Right lobe of liver (tissue), 6 donors: Measurements from ENCODE around the gene F8. TPM values are rescaled to one million over a fixed set of nuclear protein-coding genes. Genes with fewer than 3 reads are reported as not detected.

Experiments used
- ATAC-seq, 4 donors: fragments of 200-7000 bp; cut with Tn5 transposase; one replicate each; pipeline ENCODE4 v1.9.1; 2020; ENCODE audit warnings: mild to moderate bottlenecking in 4 of 4, moderate library complexity in 4 of 4
- DNase-seq, 3 donors: peaks; one replicate each; pipeline ENCODE4 v3.0.0-alpha.2; 2020
- H3K27ac ChIP-seq, 3 donors: fragments of 200-600 bp; one replicate each; pipeline ENCODE4 v1.8.0; 2022
- H3K27me3 ChIP-seq, 2 donors: fragments of 200-600 bp; one replicate each; pipeline ENCODE4 v1.8.0; 2022
- H3K36me3 ChIP-seq, 4 donors: fragments of 200-600 bp; sonication (generic) in 1 of 4; one replicate each; pipeline versions ENCODE4 v1.5.1 to v1.8.0; 2017 to 2022; ENCODE audit warnings: control low read depth in 1 of 4
- H3K4me1 ChIP-seq, 4 donors: fragments of 200-600 bp; sonication (generic) in 1 of 4; one replicate each; pipeline versions ENCODE4 v1.5.1 to v1.8.0; 2017 to 2022; ENCODE audit warnings: control low read depth in 1 of 4
- H3K4me3 ChIP-seq, 3 donors: fragments of 200-600 bp; one replicate each; pipeline ENCODE4 v1.8.0; 2022
- H3K9me3 ChIP-seq, 4 donors: fragments of 200-600 bp; sonication (generic) in 1 of 4; one replicate each; pipeline versions ENCODE4 v1.5.1 to v1.8.0; 2017 to 2022; ENCODE audit warnings: control low read depth in 1 of 4
- CTCF ChIP-seq, 4 donors: fragments of 200-600 bp in 3 of 4; fragments of 450-650 bp in 1 of 4; IDR thresholded peaks; one replicate each; pipeline versions ENCODE4 v1.5.1 to v1.8.0; 2016 to 2022; ENCODE audit warnings: antibody characterized with exemption in 4 of 4, mild to moderate bottlenecking in 2 of 4
- POLR2A ChIP-seq: fragments of 450-650 bp; IDR thresholded peaks from one replicate; pipeline ENCODE4 v1.6.1; 2017; ENCODE audit warnings: antibody characterized with exemption, mild to moderate bottlenecking
- WGBS: methylation state at CpG from one replicate; pipeline ENCODE4 v1.1.6; 2018; ENCODE audit warnings: low coverage, low lambda C conversion rate; ENCODE audit not compliant: insufficient coverage; ENCODE audit errors: missing lambda C conversion rate; 5-methylcytosine and 5-hydroxymethylcytosine counted together
- intact Hi-C, 2 donors: fragments of 100-400 bp; cut with DNase I; formaldehyde crosslinking; loops; one replicate each; pipeline versions ENCODE4 v1.11.2 to v1.14.1; 2022
- total RNA-seq, 6 experiments: library from RNA; depleted of rRNA in 2 of 6; stranded (reverse); fragments of >200 nt in 2 of 6; fragmentation: NEBNext Ultra II Directional in 3 of 6; extraction: Animal tissue kit (Norgen Biotek cat#: 25700) in 3 of 6; gene quantifications; one replicate each; pipeline versions ENCODE4 v1.1.0 to v1.2.4, GENCODE V29; 2016 to 2023
- donor health status: DM: no; HTN: yes; CAD: no.
- donor health status: DM: no; HTN: no; CAD: no.
- donor health status: DM: no; HTN: no; CAD: no.
- donor health status: DM: no; HTN: yes; CAD: no.
- donor health status: DM: no; HTN: yes; CAD: no.

F8 gene
- total RNA-seq, 6 experiments from 2014 or later, result 19.4 to 36.2 (median 26.3) TPM

- DNase-seq, result no peak
- no peaks in the 10 kb centered on the region for H3K36me3 ChIP-seq
- intact Hi-C loops, result loop anchor here in 1 of 2 donors (10.0 kb wide), 1 partner anchor 69 kb away; no protein-coding TSS in a partner anchor
- H3K27ac ChIP-seq, result peak overlapping the region in 1 of 3 donors; percentile 74
- WGBS, result 37% methylated on average over 3 of the region's 4 CpGs
- H3K4me1 ChIP-seq, result peaks cover 0 to 9% (median 3%) of the 10 kb centered on the region in 4 donors
- no peak overlapping the region for H3K4me3 ChIP-seq
- H3K9me3 ChIP-seq, result no peaks in the 10 kb centered on the region
- no peaks in the 10 kb centered on the region for H3K27me3 ChIP-seq
- TF ChIP-seq CTCF (IDR thresholded peaks at IDR 0.05) (no peak), POLR2A (no peak)
- no peak for ATAC-seq
These were observed 31.7 kb upstream of the F8 start for GRCh38 chrX:155054255-155054654.

GRCh38 chrX:155053656-155054055 is 31.1 kb upstream of the F8 start:
- TF ChIP-seq POLR2A, result no peak
- TF ChIP-seq CTCF (IDR thresholded peaks at IDR 0.05), result no peak
- Histone ChIP-seq H3K4me1 (peaks cover 0 to 9% (median 3%) of the 10 kb centered on the region in 4 donors), H3K27ac (peak overlapping the region in 2 of 3 donors; percentile 45 to 74), H3K4me3 (no peak overlapping the region), H3K36me3 (no peaks in the 10 kb centered on the region), H3K27me3 (no peaks in the 10 kb centered on the region), H3K9me3 (no peaks in the 10 kb centered on the region)
- intact Hi-C loops, result loop anchor here in 1 of 2 donors (10.0 kb wide), 1 partner anchor 69 kb away; no protein-coding TSS in a partner anchor
- ATAC-seq (no peak), DNase-seq (no peak)
- WGBS, result 43% methylated on average over 3 of the region's 3 CpGs

- no peak for TF ChIP-seq POLR2A
- peak overlapping the region; percentile 30 to 74 (median 45) for H3K27ac ChIP-seq
- H3K27me3 ChIP-seq, result no peaks in the 10 kb centered on the region
- WGBS, result 40% methylated on average over 5 of the region's 5 CpGs
- peak in 1 of 3 donors; percentile 40 for DNase-seq
- H3K4me1 ChIP-seq, result peaks cover 0 to 9% (median 3%) of the 10 kb centered on the region in 4 donors
- peak; percentile 44 to 61 (median 50) for ATAC-seq
- intact Hi-C loops, result loop anchor here in 1 of 2 donors (10.0 kb wide), 1 partner anchor 68 kb away; no protein-coding TSS in a partner anchor
- H3K36me3 ChIP-seq, result no peaks in the 10 kb centered on the region
- H3K9me3 ChIP-seq, result no peaks in the 10 kb centered on the region
- H3K4me3 ChIP-seq, result no peak overlapping the region
These were observed 30.4 kb upstream of the F8 start for GRCh38 chrX:155052738-155053498.

- H3K4me3 ChIP-seq, result no peak overlapping the region
- intact Hi-C loops, result no loop called here
- DNase-seq, result peak in 2 of 3 donors; percentile 55 to 61
- no peaks in the 10 kb centered on the region for H3K27me3 ChIP-seq
- H3K27ac ChIP-seq, result no peak overlapping the region
- TF ChIP-seq POLR2A (no peak), CTCF (IDR thresholded peaks at IDR 0.05) (peak; percentile 42 to 60 (median 55))
- no peaks in the 10 kb centered on the region for H3K9me3 ChIP-seq
- ATAC-seq, result peak; percentile 43 to 78 (median 64)
- 24% methylated on average over 8 of the region's 9 CpGs for WGBS
- H3K4me1 ChIP-seq, result peaks cover 0 to 7% (median 3%) of the 10 kb centered on the region in 4 donors
- no peaks in the 10 kb centered on the region for H3K36me3 ChIP-seq
These were observed 26.6 kb upstream of the F8 start for GRCh38 chrX:155048977-155049619.
